Subcutaneous adipose tissue (tissue), 4 donors: ENCODE data around the gene ZDHHC4. TPM values are rescaled to one million over a fixed set of nuclear protein-coding genes. Genes with fewer than 3 reads are reported as not detected.

Source experiments
- total RNA-seq, 4 donors: library from RNA; depleted of rRNA; stranded (reverse); fragments of >200 nt; gene quantifications; one replicate each; pipeline ENCODE4 v1.1.0, GENCODE V29; 2016
- TF ChIP-seq, protein P1 (sequence below): fragments of 450-650 bp; IDR thresholded peaks from one replicate; pipeline ENCODE4 v1.5.1; 2016; ENCODE audit warnings: low read depth, mild to moderate bottlenecking, control low read depth, antibody characterized with exemption, moderate library complexity

Gene ZDHHC4
- total RNA-seq, 4 donors from 2014 or later, result 39.8 to 62.2 (median 44.2) TPM

DNA sequence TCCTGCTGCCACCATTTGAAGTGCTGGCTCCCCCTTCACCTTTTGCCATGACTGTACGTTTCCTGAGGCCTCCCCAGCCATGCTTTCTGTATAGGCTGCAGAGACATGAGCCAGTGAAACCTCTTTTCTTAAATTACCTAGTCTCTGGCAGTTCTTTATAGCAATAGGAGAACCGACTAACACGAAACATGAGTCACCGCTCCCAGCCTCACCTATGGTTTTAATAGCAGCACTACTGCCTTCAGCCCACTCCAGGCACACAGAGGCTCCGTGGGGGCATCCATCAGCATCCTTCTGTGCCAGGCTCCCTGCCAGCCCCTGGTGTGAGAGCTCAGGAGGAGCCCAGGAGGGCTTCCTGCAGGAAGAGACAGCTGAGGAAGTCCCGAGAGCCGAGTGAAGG is 54.4 kb downstream of the ZDHHC4 start:
- TF ChIP-seq, protein P1, sequence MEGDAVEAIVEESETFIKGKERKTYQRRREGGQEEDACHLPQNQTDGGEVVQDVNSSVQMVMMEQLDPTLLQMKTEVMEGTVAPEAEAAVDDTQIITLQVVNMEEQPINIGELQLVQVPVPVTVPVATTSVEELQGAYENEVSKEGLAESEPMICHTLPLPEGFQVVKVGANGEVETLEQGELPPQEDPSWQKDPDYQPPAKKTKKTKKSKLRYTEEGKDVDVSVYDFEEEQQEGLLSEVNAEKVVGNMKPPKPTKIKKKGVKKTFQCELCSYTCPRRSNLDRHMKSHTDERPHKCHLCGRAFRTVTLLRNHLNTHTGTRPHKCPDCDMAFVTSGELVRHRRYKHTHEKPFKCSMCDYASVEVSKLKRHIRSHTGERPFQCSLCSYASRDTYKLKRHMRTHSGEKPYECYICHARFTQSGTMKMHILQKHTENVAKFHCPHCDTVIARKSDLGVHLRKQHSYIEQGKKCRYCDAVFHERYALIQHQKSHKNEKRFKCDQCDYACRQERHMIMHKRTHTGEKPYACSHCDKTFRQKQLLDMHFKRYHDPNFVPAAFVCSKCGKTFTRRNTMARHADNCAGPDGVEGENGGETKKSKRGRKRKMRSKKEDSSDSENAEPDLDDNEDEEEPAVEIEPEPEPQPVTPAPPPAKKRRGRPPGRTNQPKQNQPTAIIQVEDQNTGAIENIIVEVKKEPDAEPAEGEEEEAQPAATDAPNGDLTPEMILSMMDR, result no peak

DNA sequence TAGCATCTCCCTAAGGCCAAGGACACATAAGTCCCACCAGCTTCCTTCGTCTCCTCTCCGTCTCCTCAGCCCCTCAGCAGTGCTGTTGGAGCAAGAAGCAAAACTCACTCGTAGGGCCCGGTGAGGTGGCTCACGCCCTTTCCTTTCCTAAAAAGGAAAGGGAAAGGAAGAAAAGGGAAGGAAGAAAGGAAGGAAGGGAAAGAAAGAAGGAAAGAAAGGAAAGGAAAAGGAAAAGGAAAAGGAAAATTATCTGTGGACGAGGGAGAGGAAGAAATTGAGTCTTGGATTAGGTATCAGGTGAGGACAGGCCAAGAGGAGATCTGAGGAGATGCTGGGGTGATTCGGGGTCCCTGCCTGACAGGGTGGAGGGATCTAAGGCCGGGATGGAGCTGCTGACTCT is 56.8 kb downstream of the ZDHHC4 start:
- TF ChIP-seq, protein P1, result no peak

DNA sequence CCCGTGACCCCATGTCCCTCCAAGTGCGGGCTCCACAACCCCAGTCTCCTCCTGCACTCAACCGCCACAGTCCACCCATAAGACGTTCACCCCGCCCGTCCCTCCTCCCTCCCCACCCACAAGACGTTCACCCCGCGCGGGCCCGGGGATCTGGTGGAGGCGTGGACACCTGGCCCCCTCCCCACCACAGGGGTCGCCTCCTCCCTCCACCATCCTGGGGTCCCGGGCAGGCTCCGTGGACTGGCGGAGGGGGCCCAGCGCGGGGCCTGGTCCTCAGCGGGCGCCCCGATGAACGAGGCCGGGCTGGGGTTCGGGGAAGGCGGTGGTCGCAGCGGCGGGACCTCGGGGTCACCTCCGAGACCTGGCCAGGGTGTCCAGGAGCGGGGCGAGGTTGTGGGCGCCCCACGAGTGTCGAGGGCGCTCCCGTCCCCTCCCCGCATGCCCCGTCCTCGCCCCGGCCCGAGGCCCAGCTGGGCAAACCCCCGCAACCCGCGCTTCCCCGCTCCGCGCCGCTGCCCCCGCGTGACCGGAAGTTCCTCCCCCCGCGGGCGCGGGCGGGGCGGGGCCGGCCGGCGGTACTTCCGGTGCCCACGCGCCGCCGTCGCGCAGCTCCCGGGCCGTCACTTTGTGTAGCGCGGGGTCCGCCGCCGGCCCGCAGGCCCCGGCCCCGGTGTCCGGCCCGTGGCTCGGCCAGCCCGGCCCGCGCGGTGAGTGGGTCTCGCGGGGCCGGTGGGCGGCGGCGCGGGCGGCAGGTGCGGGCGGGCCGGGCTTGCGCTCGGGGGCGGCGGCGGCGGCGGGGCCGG is 59.7 kb downstream of the ZDHHC4 start, which contains the start of gene ZNF316:
TSS of gene ZNF316 (plus strand) at position 578 of the 803 bp plus-strand sequence. CDS start 5,092 bp downstream, outside the sequence.
- TF ChIP-seq, protein P1, result no peak

DNA sequence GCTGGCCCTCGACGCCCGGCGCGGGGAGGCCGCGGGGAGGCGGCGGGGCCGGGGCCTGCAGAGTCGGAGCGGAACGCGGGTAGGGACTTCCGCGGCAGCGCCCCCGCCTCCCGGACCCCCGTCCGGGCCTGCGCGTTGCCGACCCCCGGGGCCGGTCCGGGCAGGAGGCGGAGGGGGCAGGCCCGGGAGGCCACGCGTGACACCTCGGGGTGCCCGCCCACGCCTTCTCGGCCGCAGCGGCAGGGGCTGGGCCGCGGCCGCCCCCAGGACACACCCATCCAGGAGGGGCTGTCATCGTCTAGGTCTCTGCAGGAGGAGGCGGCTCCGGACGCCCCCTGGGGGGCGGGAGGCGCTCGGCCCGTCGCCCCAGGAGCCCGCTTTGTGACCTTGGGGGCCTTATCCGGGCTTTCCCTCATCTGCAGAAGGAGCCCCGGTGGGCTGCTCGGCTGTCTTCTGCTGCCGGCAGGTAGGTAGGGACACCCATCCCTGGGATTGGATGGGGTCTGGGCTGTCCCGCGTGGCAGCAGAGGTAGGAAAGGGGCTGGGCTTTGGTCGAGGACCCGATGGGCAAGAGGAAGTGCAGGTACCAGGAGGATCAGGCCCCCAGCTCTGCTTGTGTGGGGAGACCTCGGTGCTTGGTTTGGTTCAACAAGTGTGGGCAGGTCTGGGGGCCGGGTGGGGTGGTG is 60.4 kb downstream of the ZDHHC4 start:
- TF ChIP-seq, protein P1, result no peak

Other genes with a start within 250 kb of the ZDHHC4 start
- 10 to 100 TPM; 11.9 to 17.0 (median 14.8) TPM for gene FAM220A, start 228.5 kb upstream of the ZDHHC4 start, total RNA-seq
- 100 to 1,000 TPM in 3 of 4 donors, 10 to 100 TPM in 1; 94.5 to 173 (median 110) TPM for gene RAC1, start 202.9 kb upstream of the ZDHHC4 start, total RNA-seq
- gene DAGLB, start 129.5 kb upstream of the ZDHHC4 start, total RNA-seq, result 10 to 100 TPM in 3 of 4 donors, 1 to 10 TPM in 1; 7.8 to 22.3 (median 16.3) TPM
- 100 to 1,000 TPM in 1 of 4 donors, 10 to 100 TPM in 3; 69.8 to 239 (median 70.9) TPM for gene KDELR2, start 93.3 kb upstream of the ZDHHC4 start, total RNA-seq
- not detected for gene GRID2IP, start 26.0 kb upstream of the ZDHHC4 start, total RNA-seq
- gene INTS15, start 12.6 kb downstream of the ZDHHC4 start, total RNA-seq, result 10 to 100 TPM; 13.3 to 42.0 (median 23.3) TPM
- 1 to 10 TPM; 2.8 to 4.9 (median 4.6) TPM for gene ZNF853, start 38.2 kb downstream of the ZDHHC4 start, total RNA-seq
- 10 to 100 TPM in 3 of 4 donors, 1 to 10 TPM in 1; 5.7 to 31.5 (median 11.7) TPM for gene ZNF316, start 59.9 kb downstream of the ZDHHC4 start, total RNA-seq
- gene ZNF12, start 129.5 kb downstream of the ZDHHC4 start, total RNA-seq, result 10 to 100 TPM; 17.3 to 27.2 (median 19.9) TPM
- gene RSPH10B2, start 176.6 kb downstream of the ZDHHC4 start, total RNA-seq, result not detected
- gene CCZ1B, start 248.8 kb downstream of the ZDHHC4 start, total RNA-seq, result 10 to 100 TPM; 47.1 to 64.8 (median 52.7) TPM